Psoas muscle (tissue), 8 donors: ENCODE data around the gene FBRSL1. TPM values are rescaled to one million over a fixed set of nuclear protein-coding genes. Genes with fewer than 3 reads are reported as not detected.

Experiments
- ATAC-seq, 4 donors: fragments of 200-7000 bp; cut with Tn5 transposase; one replicate each; pipeline ENCODE4 v1.9.1; 2020; ENCODE audit warnings: moderate library complexity in 3 of 4, mild to moderate bottlenecking in 2 of 4
- DNase-seq, 2 donors: peaks; one replicate each; pipeline ENCODE4 v3.0.0-alpha.2; 2020
- H3K27ac ChIP-seq: fragments of 200-600 bp; one replicate; pipeline ENCODE4 v1.8.0; 2022
- H3K27me3 ChIP-seq, 3 donors: fragments of 200-600 bp in 1 of 3; one replicate each; pipeline versions ENCODE4 v1.6.1 to v1.8.0; 2013 to 2022; ENCODE audit warnings: low read length in 2 of 3, mild to moderate bottlenecking in 2 of 3, moderate library complexity in 1 of 3; ENCODE audit not compliant: insufficient read depth in 3 of 3
- H3K36me3 ChIP-seq, 2 donors: fragments of 200-600 bp in 1 of 2; one replicate each; pipeline versions ENCODE4 v1.6.1 to v1.8.0; 2013 to 2022; ENCODE audit warnings: low read depth in 1 of 2, mild to moderate bottlenecking in 1 of 2, moderate library complexity in 1 of 2; ENCODE audit not compliant: insufficient read depth in 1 of 2
- H3K4me1 ChIP-seq: fragments of 200-600 bp; one replicate; pipeline ENCODE4 v1.8.0; 2022
- H3K4me3 ChIP-seq: fragments of 200-600 bp; one replicate; pipeline ENCODE4 v1.8.0; 2022; ENCODE audit warnings: mild to moderate bottlenecking
- H3K9me3 ChIP-seq: fragments of 200-600 bp; one replicate; pipeline ENCODE4 v1.8.0; 2022
- WGBS, 3 donors: extraction: QIAGEN DNeasy Blood & Tissue Kit; methylation state at CpG; one replicate each; pipeline versions ENCODE4 v1.1.6 to v1.1.7; 2013; 5-methylcytosine and 5-hydroxymethylcytosine counted together
- intact Hi-C, 2 donors: fragments of 100-400 bp; cut with DNase I; formaldehyde crosslinking; loops; one replicate each; pipeline versions ENCODE4 v1.11.0 to v1.14.2; 2022
- polyA plus RNA-seq, 3 donors: library from polyadenylated mRNA; stranded (reverse); fragments of 200-250 nt; gene quantifications; one replicate each; pipeline ENCODE4 v1.2.3, GENCODE V29; 2013
- total RNA-seq, 4 donors: library from RNA; stranded (reverse); fragmentation: NEBNext Ultra II Directional in 2 of 4; extraction: Animal tissue kit (Norgen Biotek cat#: 25700) in 2 of 4; gene quantifications; one replicate each; pipeline versions ENCODE4 v1.2.1 to v1.2.4, GENCODE V29; 2021 to 2023
- TF ChIP-seq, protein P1 (sequence below): fragments of 200-600 bp; IDR thresholded peaks from one replicate; pipeline ENCODE4 v1.8.0; 2022; ENCODE audit warnings: antibody characterized with exemption
- donor health status: healthy with polysubstance abuse.
- donor health status: DM: no; HTN: no; CAD: no; lungs with moderate emphysema.
- donor health status: Bipolar disorder and iron deficiency.
- donor health status: healthy.
- donor health status: DM: yes; HTN: yes; CAD: no.
- donor health status: DM: no; HTN: no; CAD: no.
- donor health status: DM: no; HTN: no; CAD: no.
- donor health status: DM: yes; HTN: yes; CAD: no.

The FBRSL1 gene
- total and polyA plus RNA-seq, 7 donors, result 23.0 to 54.5 (median 40.1) TPM

DNA sequence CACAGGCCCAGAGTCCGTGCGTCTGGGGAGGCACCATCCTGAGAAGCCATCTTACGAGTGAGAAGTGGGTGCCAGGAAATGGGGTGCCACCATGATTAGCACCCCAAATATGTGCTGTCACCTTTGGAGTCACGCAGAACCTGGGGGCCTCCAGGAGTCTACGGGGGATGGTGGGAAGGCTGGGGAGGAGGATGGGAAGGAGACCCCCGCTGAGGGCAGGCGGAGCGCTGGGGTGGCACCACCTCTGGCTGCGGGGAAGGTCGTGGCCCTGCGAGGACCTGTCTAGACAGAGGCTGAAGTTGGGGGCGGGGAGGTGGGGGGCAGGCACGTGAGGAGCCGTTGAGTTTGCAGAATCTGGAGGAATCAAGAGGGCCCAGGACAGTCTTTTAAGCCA lies 42.6 kb upstream of the FBRSL1 start:
- intact Hi-C loops, result no loop called here
- ATAC-seq (no peak), DNase-seq (no peak)
- TF ChIP-seq, protein P1, sequence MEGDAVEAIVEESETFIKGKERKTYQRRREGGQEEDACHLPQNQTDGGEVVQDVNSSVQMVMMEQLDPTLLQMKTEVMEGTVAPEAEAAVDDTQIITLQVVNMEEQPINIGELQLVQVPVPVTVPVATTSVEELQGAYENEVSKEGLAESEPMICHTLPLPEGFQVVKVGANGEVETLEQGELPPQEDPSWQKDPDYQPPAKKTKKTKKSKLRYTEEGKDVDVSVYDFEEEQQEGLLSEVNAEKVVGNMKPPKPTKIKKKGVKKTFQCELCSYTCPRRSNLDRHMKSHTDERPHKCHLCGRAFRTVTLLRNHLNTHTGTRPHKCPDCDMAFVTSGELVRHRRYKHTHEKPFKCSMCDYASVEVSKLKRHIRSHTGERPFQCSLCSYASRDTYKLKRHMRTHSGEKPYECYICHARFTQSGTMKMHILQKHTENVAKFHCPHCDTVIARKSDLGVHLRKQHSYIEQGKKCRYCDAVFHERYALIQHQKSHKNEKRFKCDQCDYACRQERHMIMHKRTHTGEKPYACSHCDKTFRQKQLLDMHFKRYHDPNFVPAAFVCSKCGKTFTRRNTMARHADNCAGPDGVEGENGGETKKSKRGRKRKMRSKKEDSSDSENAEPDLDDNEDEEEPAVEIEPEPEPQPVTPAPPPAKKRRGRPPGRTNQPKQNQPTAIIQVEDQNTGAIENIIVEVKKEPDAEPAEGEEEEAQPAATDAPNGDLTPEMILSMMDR, result no peak
- no peak overlapping the region for H3K27ac ChIP-seq
- peaks cover 0 to 51% (median 10%) of the 10 kb centered on the region in 3 donors for H3K27me3 ChIP-seq
- no peaks in the 10 kb centered on the region for H3K4me1 ChIP-seq
- H3K4me3 ChIP-seq, result no peak overlapping the region
- H3K9me3 ChIP-seq, result no peaks in the 10 kb centered on the region
- no peaks in the 10 kb centered on the region for H3K36me3 ChIP-seq
- 89 to 97% (median 93%) methylated on average over 14 of the region's 14 CpGs for WGBS, 3 donors

GRCh38 chr12:132447731-132448462 lies 42.1 kb upstream of the FBRSL1 start:
- Histone ChIP-seq H3K9me3 (no peaks in the 10 kb centered on the region), H3K4me1 (no peaks in the 10 kb centered on the region), H3K27me3 (peaks cover 0 to 56% (median 8%) of the 10 kb centered on the region in 3 donors), H3K4me3 (no peak overlapping the region), H3K27ac (no peak overlapping the region), H3K36me3 (no peaks in the 10 kb centered on the region)
- WGBS, 3 donors, result 77 to 88% (median 81%) methylated on average over 23 of the region's 23 CpGs
- DNase-seq (no peak), ATAC-seq (no peak)
- TF ChIP-seq, protein P1, result no peak
- intact Hi-C loops, result no loop called here

DNA sequence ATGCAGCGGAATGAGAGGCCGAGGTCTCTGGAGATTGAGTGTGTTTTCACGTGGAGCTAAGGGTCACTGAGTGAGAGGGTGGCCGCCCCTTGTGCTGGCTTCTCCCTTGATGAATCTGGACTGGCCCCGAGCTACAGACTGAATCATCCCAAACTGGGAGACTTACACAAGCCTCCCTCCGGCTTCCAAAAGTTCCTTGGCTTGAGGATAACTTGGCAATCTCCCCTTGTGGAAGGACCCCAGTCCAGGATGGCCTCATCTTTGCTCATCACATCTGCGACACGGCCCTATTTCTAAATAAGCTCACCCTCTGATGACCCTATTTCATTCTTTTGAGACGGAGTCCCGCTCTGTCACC lies 41.5 kb upstream of the FBRSL1 start:
- ATAC-seq (peak; percentile 19 to 64 (median 44)), DNase-seq (peak; percentile 49 to 74)
- intact Hi-C loops, result no loop called here
- H3K27me3 ChIP-seq, result peaks cover 0 to 61% (median 8%) of the 10 kb centered on the region in 3 donors
- H3K9me3 ChIP-seq, result no peaks in the 10 kb centered on the region
- 60 to 79% (median 65%) methylated on average over 10 of the region's 10 CpGs for WGBS, 3 donors
- TF ChIP-seq, protein P1, result no peak
- H3K4me3 ChIP-seq, result no peak overlapping the region
- no peak overlapping the region for H3K27ac ChIP-seq
- no peaks in the 10 kb centered on the region for H3K4me1 ChIP-seq
- H3K36me3 ChIP-seq, result no peaks in the 10 kb centered on the region

DNA sequence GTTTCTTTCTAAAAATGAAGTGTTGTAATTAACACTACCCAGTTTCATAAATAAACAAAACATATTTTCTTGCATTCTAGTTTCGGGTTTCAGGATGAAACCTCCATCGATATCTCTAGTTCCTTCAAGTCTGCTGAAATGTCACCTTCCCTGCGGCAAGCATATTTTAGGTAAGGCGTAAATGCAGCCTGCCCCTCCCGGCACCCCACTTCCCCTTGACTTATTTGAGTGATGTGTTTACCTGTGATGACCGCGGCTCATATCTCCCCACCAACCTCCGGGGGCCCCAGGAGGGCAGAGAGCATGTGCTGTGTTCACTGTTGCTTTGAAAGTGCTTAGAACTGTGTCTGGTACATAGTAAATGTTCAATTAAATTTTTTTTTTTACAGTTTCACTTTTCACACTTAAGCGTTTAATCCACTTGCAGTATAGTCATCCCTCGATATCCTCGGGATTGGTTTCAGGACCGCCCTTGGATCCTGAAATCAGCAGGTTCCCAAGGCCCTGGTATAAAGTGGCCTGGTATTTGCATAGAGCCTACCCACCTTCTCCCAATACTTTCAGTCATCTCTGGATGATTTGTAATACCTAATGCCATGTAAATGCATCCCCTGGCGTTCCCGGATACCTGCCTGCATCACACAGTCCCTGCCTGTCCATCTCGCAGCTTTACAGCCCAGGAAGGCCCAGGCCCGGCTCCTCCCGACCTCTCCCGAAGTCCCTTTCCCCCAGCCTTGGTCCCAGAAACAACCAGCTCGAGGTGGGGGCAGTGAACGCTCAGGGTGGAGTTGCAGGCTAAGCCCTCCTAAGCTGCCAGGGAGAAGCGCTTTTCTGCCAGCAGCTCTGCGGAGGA lies 40.2 kb upstream of the FBRSL1 start:
- Histone ChIP-seq H3K9me3 (no peaks in the 10 kb centered on the region), H3K27ac (no peak overlapping the region), H3K4me3 (no peak overlapping the region), H3K36me3 (no peaks in the 10 kb centered on the region), H3K27me3 (peaks cover 0 to 69% (median 8%) of the 10 kb centered on the region in 3 donors), H3K4me1 (no peaks in the 10 kb centered on the region)
- no peak for DNase-seq
- TF ChIP-seq, protein P1, result no peak
- intact Hi-C loops, result no loop called here
- WGBS, 3 donors, result 50 to 60% (median 55%) methylated on average over 22 of the region's 22 CpGs
- no peak for ATAC-seq
